SKM-1 (cell line): ENCODE measurements around the gene EYA3.

Experiments used
- DNase-seq: peaks from one replicate; lab custom pipeline; 2025; ENCODE audit not compliant: unreplicated experiment; lab: John Stamatoyannopoulos, UW

EYA3 gene

GRCh38 chr1:27971674-27972073, 116.7 kb downstream of the EYA3 start:
- no peak for DNase-seq

DNA sequence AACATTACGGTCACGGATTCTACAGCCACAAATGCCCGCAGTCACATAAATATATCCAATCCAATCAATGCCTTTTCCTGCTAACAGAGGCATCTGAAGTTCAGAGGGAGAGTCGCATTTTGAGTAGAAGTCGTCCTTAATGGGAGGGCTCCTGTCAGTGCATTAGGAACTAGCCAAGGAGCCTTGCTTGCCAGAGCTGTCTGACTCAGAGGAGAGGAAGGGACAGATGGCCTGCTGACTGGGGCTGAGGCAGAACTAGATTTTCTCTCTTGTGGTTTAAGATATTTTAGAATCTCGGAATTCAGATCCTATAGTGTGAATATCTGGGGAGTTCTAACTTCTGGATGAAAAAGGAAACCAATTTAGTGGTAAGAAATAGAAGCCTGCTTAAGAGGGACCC, 118.0 kb downstream of the EYA3 start:
- DNase-seq = no peak

DNA sequence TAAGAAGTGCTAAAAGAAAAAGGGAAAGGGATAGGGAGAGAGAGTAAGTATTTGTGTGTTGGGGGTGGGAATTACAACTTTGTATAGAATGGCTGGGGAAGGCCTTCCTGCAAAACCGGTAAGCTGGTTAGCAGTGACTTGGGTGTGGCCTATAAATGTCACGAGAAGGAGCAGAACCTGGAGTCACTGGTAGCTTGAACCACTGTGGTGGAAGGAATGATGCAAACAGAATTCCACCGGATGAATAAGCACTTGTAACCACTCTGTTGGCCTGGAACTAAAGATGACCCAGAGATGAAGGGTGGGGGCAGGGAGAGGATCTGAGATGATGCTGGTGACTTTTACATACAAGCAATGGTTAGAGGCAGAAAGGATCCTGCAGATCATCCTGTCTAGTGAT, 119.7 kb downstream of the EYA3 start:
- no peak for DNase-seq

GRCh38 chr1:27967884-27968466, 120.4 kb downstream of the EYA3 start:
- no peak for DNase-seq

DNA sequence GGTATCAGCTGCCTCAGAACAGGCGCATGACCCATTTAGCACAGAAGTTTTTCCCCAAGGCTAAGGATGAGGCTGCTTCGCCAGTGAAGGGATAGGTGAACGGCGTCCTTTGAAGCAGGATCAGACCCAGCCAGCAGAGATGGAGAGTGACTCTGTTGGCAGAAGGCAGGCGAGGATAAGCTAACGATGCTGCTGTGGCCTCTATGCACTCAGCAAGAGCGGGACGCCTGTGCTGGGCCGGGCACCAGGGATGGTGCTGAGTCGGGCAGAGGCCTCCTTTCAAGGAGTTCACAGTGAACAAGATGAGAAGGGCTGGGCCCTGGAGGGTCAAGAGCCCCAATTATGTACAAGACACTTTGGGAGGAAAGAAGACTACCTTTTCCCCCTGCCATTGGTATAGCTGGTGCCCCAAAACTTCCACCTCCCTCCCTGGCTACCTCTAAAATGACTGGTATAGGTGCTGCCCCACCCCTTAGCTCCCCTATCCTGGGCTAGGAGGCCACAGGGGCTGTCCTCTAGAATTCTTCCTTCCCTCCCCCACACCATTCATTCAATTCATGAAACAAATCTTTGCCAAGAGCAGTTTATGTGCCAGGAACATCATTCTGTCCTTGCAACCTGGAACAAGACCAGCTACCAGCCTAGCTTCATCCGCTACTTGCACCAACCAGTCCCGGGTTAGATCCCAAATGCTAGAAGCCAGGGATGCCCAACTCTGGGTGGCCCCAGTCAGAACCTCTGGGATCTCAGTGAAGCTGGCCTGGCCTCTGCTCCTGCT, 121.1 kb downstream of the EYA3 start:
- DNase-seq = no peak

GRCh38 chr1:27966402-27967105, 121.9 kb downstream of the EYA3 start:
- DNase-seq = no peak

GRCh38 chr1:27963393-27963792, 125.0 kb downstream of the EYA3 start:
- no peak for DNase-seq

DNA sequence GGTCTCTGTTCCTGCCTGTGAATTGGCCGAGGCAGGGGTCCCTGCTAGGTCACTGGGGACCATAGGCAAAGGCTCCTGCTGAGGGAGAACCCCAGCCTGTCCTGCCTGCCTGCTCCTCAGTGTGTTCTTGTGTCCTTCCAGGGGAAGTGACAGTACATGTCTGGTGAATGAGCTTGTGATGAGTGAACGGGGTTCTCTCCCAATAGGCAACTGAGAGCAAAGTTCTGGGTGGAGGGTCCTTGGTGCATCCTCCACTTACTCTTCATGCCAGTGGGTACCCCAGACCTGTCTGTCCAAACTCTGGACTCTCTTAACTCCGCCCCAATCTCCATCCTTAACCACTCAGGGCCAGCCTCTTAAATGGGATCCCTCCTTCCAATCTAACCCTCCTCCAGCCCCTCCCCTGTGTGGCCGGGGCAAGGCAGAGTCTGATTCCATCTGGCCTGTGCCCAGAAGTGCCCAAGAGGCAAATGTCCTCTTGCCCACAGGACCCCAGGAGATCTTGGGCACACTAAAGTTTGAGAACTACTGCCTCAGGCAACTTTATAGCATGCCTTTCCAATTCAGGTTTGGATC, 126.7 kb downstream of the EYA3 start:
- DNase-seq = no peak

- no peak for DNase-seq
Observed at GRCh38 chr1:27960762-27961645, 127.4 kb downstream of the EYA3 start.

DNA sequence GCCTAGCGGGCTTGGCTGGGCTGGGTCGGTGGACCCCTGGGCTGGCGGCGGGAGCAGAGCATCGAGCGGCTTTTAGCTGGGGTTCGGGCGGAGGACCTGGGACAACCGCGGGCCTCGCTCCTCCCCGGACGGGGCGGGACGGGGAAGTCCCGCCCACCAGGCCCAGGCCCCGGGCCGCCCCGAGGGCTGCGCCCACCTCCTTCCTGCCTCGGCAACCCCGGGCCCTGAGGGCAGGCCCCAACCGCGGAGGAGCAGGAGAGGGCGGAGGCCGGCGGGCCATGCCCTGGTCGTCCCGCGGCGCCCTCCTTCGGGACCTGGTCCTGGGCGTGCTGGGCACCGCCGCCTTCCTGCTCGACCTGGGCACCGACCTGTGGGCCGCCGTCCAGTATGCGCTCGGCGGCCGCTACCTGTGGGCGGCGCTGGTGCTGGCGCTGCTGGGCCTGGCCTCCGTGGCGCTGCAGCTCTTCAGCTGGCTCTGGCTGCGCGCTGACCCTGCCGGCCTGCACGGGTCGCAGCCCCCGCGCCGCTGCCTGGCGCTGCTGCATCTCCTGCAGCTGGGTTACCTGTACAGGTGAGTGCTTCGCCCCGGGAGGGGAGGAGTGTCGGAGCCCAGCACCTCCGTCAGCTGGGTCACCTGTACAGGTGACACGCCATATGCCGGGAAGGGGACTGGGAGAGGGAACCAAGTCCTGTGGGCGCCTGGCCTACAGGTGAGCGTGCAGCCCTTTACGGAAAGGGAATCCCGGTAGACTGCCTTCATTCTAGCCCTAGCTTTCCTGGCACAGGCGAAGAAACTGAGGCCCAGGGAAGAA, 128.4 kb downstream of the EYA3 start, which contains the start of gene XKR8:
Gene XKR8, plus strand, starts transcription at position 182 of the 812 bp plus-strand sequence. Its CDS starts 97 bp downstream, at position 279.
- no peak for DNase-seq

DNA sequence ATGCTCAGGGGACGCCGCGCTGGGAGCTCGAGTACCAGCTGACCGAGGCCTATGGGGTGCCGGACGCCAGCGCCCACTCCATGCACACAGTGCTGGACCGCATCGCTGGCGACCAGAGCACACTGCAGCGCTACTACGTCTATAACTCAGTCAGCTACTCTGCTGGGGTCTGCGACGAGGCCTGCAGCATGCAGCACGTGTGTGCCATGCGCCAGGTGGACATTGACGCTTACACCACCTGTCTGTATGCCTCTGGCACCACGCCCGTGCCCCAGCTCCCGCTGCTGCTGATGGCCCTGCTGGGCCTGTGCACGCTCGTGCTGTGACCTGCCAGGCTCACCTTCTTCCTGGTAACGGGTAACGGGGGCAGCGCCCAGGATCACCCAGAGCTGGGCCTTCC, 129.9 kb downstream of the EYA3 start:
- DNase-seq = no peak

DNA sequence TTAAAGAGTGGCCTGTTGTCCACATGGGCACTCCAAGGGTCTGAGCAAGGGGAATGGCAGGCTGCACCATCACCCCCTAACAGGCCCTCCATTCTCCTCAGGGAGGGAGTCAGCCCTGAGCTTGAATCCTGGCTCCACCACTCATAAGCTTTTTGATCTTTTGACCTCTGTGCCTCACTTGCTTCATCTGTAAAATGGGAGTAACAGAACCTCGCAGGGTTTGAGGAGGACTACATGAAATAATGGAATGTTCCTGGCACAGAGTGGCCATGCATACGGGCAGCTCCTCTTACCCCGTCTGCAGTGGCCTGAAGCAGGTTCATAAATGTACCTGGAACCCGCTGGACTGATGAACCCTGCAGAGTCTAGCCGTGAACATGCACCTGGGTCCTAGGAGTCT, 130.8 kb downstream of the EYA3 start:
- DNase-seq = no peak

DNA sequence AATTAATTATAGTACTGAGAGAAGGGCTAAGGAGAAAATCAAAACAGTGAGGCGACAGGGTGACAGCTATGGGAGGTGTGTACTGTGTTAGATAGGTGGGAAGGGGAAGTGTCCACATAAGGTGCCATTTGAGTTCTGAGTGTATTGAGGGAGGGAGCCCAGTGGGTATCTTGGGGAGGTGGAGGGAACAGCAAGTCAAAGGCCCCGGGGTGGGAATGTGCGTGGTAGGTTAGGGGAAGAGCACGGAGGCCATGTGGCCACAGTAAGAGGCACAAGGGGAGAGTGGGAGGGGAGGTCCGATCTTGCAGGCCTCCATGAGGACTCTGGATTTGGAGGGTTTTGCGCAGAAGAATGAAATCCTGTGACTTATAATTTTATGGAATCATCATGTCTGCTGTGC, 131.6 kb downstream of the EYA3 start:
- DNase-seq = no peak

DNA sequence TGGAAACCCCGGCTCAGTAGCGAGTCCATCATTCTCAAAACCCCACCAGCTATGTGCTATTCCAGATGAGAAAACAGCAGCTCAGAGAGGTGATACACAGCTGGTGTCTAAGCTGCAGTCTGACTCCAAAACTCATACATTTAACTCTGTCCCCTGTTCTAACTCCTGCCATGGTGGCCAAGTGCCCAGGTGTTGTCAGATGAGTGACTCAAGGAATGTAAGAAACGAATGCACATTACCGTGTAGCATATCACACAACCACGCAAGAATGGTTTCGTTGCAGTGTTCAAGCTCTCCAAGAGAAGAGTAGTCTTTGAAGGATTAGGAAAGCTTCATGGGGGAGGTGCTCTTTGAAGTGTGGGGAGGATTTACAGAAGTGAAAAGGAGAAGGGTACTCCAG, 133.3 kb downstream of the EYA3 start:
- DNase-seq = no peak

DNA sequence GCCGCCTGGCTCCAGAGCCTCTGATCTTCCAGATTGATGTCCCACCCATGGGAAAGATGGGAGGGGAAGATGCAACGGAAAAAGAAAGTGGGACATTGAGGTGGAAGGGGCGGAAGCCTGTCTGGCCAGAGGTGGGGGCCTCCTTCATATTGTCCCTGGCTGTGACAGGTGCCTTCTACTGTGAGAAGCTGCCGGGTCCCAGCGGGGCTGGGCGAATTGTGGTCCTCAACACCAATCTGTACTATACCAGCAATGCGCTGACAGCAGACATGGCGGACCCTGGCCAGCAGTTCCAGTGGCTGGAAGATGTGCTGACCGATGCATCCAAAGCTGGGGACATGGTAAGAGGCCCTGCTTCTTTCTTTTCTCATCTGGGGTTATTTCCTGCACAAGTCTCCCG, 134.2 kb downstream of the EYA3 start:
- no peak for DNase-seq

DNA sequence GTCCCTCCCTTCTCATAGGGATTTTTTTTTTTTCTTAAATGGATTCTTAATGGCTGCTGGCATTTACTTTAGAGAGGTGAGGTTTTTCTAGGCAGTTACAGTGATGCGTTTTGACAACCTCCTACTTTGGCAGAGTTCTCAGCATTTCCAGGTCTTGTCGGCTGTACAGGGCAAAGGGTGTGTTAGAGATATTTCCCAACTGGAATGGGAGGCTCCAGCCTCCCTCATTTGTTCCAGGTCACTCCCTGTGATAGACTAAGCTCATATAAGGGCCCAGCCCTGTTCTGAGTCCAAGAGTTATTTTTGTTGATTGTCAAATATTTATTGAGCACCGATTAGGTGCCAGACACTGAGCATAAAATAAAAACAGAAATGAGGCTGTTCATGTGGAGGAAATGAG, 136.3 kb downstream of the EYA3 start:
- no peak for DNase-seq

GRCh38 chr1:27951396-27951795, 137.0 kb downstream of the EYA3 start:
- DNase-seq = no peak

- DNase-seq = no peak
Observed at GRCh38 chr1:27949027-27949426, 139.4 kb downstream of the EYA3 start.

DNA sequence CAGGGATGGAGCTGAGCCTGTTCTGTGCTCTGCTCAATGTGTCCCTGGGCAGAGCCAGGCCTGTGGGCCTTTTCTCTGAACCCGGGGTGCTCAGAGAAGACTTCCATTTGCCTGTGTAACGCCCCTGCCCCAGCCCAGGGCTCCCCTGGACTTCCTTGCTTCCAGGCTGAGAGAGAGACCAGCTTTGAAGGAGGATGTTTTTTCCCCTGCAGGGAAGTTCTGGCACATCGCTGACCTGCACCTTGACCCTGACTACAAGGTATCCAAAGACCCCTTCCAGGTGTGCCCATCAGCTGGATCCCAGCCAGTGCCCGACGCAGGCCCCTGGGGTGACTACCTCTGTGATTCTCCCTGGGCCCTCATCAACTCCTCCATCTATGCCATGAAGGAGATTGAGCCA, 143.4 kb downstream of the EYA3 start:
- DNase-seq = no peak
